ENCODE results near the gene USP40.

- no peak for TF ChIP-seq KAT7 (CRISPR knock-in tag; IDR thresholded peaks at IDR 0.05; ENCODE audit: borderline replicate concordance)
- no peak for TF ChIP-seq RAD21 (CRISPR knock-in tag; conservative IDR thresholded peaks at IDR 0.05 in 1 of 2, IDR thresholded peaks at IDR 0.05 in 1 of 2)
- no peak for TF ChIP-seq EHMT2 (IDR thresholded peaks at IDR 0.05)
- TF ChIP-seq FOXA1 (IDR thresholded peaks at IDR 0.05; ENCODE audit: borderline replicate concordance): no peak
Measured at GRCh38 chr2:233565685-233566140, 869 bp downstream of the USP40 start.
